Ovary (tissue), 3 donors: ENCODE data around the gene DKK3.

Source experiments
- CTCF ChIP-seq, 3 donors: fragments of 450-650 bp in 2 of 3; fragments of 200-600 bp in 1 of 3; IDR thresholded peaks; one replicate each; pipeline versions ENCODE4 v1.5.1 to v1.8.0; 2016 to 2022; ENCODE audit warnings: antibody characterized with exemption in 3 of 3, mild to moderate bottlenecking in 1 of 3
- POLR2A ChIP-seq: fragments of 450-650 bp; IDR thresholded peaks from one replicate; pipeline ENCODE4 v1.6.1; 2017; ENCODE audit warnings: antibody characterized with exemption, mild to moderate bottlenecking, moderate library complexity
- donor health status: DM: no; HTN: no; CAD: no.

- TF ChIP-seq CTCF (IDR thresholded peaks at IDR 0.05), result no peak
- TF ChIP-seq POLR2A, result no peak
Observed at GRCh38 chr11:12028303-12028702, 19.9 kb upstream of the DKK3 start.
